ENCODE measurements around the gene TRA2B. TPM values are rescaled to one million over a fixed set of nuclear protein-coding genes. Genes with fewer than 3 reads are reported as not detected.
"Not testable (repeated sequence)": the region's sequence is repeated elsewhere in the genome, so short reads cannot be mapped to it uniquely, and the experiment has no call there.

TRA2B gene
- total RNA-seq, 1 experiment from 2014 or later: 238 TPM

DNA sequence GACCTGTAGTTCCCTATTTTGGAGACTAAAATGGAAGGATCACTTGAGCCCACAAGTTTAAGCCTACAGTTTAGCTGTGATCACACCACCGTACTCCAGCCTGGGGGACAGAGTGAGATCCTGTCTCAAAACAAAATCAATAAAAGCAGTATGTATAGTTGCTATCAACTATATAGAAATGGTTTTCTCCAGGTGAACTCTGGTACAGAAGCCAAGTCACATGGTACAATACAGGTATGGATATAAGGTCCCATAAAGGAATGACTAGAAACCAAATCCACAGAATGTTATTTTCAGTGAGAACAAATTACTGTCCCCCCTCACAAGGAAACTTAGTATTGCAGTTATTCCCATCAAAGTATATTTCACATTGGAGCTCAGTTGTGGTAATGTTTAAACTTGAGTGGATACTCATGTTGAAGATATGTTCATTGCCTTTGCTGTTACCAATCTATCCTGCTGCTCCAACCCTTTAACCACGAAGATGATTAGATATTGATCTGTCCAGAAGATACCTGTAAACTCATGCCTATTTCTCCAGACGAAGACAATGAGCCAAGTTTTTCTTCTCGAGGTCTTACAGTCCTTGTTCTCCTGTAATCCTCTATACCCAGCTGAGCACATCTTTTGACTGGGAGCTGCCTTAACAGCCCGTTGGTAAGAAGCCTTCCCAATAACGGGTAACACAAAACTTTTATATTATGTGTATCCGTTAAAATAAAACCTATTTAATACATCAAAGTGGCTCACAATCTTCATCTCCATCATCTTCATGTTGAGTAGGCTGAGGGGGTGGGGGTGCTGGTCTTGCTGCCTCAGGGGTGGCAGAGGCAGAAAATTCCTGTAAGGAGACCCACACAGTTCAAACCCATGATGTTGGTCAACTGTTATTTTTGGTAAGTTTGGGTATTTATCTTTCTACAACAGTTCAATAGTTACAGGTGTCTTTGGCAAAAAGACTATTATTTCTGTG lies 24.6 kb downstream of the TRA2B start:
- Mint-ChIP-seq H3K9me3 (ENCODE audit: low read depth, unreplicated experiment) (no peaks in the 10 kb centered on the region), H3K27me3 (ENCODE audit: unreplicated experiment) (no peaks in the 10 kb centered on the region), H3K4me3 (ENCODE audit: low read depth, unreplicated experiment) (no peak overlapping the region), H3K36me3 (ENCODE audit: insufficient read depth, unreplicated experiment) (peaks cover 72% of the 10 kb centered on the region), H3K4me1 (ENCODE audit: low read depth, unreplicated experiment) (peaks cover 10% of the 10 kb centered on the region), H3K27ac (ENCODE audit: unreplicated experiment) (peak overlapping the region; percentile 7)
- no peak for DNase-seq
- CTCF ChIA-PET: interaction anchor here (0.6 to 1.7 kb wide), 5 partner anchors 19 to 1686 kb away, joined by 4 to 8 read pairs (median 4); no protein-coding TSS in a partner anchor
- TF ChIP-seq, protein P1, sequence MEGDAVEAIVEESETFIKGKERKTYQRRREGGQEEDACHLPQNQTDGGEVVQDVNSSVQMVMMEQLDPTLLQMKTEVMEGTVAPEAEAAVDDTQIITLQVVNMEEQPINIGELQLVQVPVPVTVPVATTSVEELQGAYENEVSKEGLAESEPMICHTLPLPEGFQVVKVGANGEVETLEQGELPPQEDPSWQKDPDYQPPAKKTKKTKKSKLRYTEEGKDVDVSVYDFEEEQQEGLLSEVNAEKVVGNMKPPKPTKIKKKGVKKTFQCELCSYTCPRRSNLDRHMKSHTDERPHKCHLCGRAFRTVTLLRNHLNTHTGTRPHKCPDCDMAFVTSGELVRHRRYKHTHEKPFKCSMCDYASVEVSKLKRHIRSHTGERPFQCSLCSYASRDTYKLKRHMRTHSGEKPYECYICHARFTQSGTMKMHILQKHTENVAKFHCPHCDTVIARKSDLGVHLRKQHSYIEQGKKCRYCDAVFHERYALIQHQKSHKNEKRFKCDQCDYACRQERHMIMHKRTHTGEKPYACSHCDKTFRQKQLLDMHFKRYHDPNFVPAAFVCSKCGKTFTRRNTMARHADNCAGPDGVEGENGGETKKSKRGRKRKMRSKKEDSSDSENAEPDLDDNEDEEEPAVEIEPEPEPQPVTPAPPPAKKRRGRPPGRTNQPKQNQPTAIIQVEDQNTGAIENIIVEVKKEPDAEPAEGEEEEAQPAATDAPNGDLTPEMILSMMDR (IDR thresholded peaks at IDR 0.05; ENCODE audit: unreplicated experiment): no peak
- BruUV-seq (replicated peaks): no TSS peak
- intact Hi-C loops (cut with micrococcal nuclease; ENCODE audit: unreplicated experiment): no loop called here

DNA sequence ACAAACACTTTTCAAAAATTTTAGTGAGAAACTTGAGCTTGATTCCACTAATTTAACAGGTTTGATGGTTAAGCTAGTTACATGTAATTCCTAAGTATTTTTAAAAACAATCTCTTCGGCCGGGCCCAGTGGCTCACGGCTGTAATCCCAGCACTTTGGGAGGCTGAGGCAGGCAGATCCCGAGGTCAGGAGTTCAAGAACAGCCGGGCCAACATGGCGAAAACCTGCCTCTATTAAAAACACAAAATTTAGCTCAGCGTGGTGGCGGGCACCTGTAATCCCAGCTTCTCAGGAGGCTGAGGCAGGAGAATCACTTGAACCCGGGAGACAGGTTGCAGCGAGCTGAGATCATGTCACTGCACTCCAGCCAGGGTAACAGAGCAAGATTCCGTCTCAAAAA lies 25.3 kb downstream of the TRA2B start:
- intact Hi-C loops (cut with micrococcal nuclease; ENCODE audit: unreplicated experiment): no loop called here
- Mint-ChIP-seq H3K27ac (ENCODE audit: unreplicated experiment) (peak overlapping the region; percentile 7), H3K4me3 (ENCODE audit: low read depth, unreplicated experiment) (no peak overlapping the region), H3K27me3 (ENCODE audit: unreplicated experiment) (no peaks in the 10 kb centered on the region), H3K36me3 (ENCODE audit: insufficient read depth, unreplicated experiment) (peaks cover 66% of the 10 kb centered on the region), H3K9me3 (ENCODE audit: low read depth, unreplicated experiment) (no peaks in the 10 kb centered on the region), H3K4me1 (ENCODE audit: low read depth, unreplicated experiment) (peaks cover 10% of the 10 kb centered on the region)
- TF ChIP-seq, protein P1 (IDR thresholded peaks at IDR 0.05; ENCODE audit: unreplicated experiment): no peak
- no peak for DNase-seq
- no TSS peak for BruUV-seq (replicated peaks)
- CTCF ChIA-PET: interaction anchor here (0.6 to 1.7 kb wide), 4 partner anchors 20 to 1685 kb away, joined by 4 to 8 read pairs (median 4); no protein-coding TSS in a partner anchor

DNA sequence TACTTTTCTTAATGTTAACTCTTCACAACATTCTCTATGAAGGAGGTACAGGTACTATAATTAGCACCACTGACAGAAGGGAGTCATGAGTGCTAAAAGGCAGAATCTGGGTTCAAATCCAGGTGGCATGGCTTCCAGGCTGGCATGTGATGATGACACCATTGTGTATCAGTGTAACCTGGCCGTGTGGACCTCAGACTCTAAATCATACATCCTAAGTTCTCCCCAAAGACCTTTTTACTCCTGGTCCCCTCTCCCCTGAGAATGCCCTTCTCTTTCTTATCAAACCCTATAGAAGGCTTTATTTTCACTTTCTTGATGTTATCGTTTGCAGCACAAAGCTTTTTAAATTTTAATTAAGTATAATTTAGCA lies 26.8 kb downstream of the TRA2B start:
- H3K36me3 Mint-ChIP-seq (ENCODE audit: insufficient read depth, unreplicated experiment): peaks cover 55% of the 10 kb centered on the region
- peak overlapping the region; percentile 43 for H3K27ac Mint-ChIP-seq (ENCODE audit: unreplicated experiment)
- H3K27me3 Mint-ChIP-seq (ENCODE audit: unreplicated experiment); DNase-seq; BruUV-seq (replicated peaks); intact Hi-C loops (cut with micrococcal nuclease; ENCODE audit: unreplicated experiment); H3K4me3 Mint-ChIP-seq (ENCODE audit: low read depth, unreplicated experiment); H3K9me3 Mint-ChIP-seq (ENCODE audit: low read depth, unreplicated experiment): not testable (repeated sequence)
- CTCF ChIA-PET: interaction anchor here (0.6 kb wide), 1 partner anchor 80 kb away, joined by 4 read pairs; no protein-coding TSS in a partner anchor
- H3K4me1 Mint-ChIP-seq (ENCODE audit: low read depth, unreplicated experiment): peaks cover 10% of the 10 kb centered on the region

DNA sequence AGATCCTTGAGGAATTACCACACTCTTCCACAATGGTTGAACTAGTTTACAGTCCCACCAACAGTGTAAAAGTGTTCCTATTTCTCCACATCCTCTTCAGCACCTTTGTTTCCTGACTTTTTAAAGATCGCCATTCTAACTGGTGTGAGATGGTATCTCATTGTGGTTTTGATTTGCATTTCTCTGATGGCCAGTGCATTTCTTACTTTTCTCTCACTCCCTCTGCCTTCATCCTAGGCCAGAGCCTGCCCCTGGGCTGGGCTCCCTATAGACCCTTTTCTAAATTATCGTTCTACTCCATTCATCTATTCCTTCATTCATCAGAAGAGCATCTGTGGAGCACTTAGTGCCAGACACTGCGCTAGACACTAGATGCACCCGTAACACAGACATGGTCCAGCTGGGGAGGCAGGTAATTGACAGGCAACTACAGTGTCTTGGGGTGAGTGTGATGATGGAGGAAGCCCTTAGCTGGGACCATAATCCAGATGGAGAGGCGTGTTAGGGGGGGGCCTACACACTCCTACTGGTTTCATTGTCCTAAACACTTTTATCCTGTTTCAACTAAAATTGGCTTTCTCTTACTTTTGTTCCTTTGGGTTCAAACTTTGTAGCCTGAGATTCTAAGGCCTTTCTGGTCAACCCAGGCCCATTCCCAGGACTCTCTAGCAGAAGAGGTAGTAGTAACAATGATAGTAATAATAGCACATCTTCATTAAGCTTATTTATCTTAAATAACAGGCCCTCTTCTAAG lies 27.3 kb downstream of the TRA2B start:
- intact Hi-C loops (cut with micrococcal nuclease; ENCODE audit: unreplicated experiment); H3K4me1 Mint-ChIP-seq (ENCODE audit: low read depth, unreplicated experiment); H3K9me3 Mint-ChIP-seq (ENCODE audit: low read depth, unreplicated experiment); DNase-seq; H3K4me3 Mint-ChIP-seq (ENCODE audit: low read depth, unreplicated experiment); H3K27me3 Mint-ChIP-seq (ENCODE audit: unreplicated experiment): not testable (repeated sequence)
- BruUV-seq (replicated peaks): TSS peak; percentile 16
- Mint-ChIP-seq H3K36me3 (ENCODE audit: insufficient read depth, unreplicated experiment) (peaks cover 50% of the 10 kb centered on the region), H3K27ac (ENCODE audit: unreplicated experiment) (peak overlapping the region; percentile 43)
- CTCF ChIA-PET: interaction anchor here (0.6 to 0.7 kb wide), 2 partner anchors 81 to 199 kb away, joined by 4 read pairs; no protein-coding TSS in a partner anchor

DNA sequence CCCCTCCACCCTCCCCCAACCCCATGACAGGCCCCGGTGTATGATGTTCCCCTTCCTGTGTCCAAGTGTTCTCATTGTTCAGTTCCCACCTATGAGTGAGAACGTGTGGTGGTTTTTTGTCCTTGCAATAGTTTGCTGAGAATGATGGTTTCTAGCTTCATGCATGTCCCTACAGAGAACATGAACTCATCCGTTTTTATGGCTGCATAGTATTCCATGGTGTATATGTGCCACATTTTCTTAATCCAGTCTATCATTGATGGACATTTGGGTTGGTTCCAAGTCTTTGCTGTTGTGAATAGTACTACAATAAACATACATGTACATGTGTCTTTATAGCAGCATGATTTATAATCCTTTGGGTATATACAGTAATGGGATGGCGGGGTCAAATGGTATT lies 27.9 kb downstream of the TRA2B start:
- H3K4me3 Mint-ChIP-seq (ENCODE audit: low read depth, unreplicated experiment): not testable (repeated sequence)

More for the DNA sequence above, 27.9 kb downstream of the TRA2B start:
- H3K9me3 Mint-ChIP-seq (ENCODE audit: low read depth, unreplicated experiment); H3K4me1 Mint-ChIP-seq (ENCODE audit: low read depth, unreplicated experiment); intact Hi-C loops (cut with micrococcal nuclease; ENCODE audit: unreplicated experiment); BruUV-seq (replicated peaks); CTCF ChIA-PET; H3K27ac Mint-ChIP-seq (ENCODE audit: unreplicated experiment); DNase-seq; H3K27me3 Mint-ChIP-seq (ENCODE audit: unreplicated experiment): not testable (repeated sequence)
- H3K36me3 Mint-ChIP-seq (ENCODE audit: insufficient read depth, unreplicated experiment): peaks cover 44% of the 10 kb centered on the region

Measured in Calu3 (cell line).